HAP-1 (cell line): Measurements from ENCODE around the gene RABEP1.

Experiments used
- DNase-seq, 2 experiments: peaks; one replicate each; pipeline ENCODE4 v3.0.0-alpha.2; 2016 to 2020; ENCODE audit warnings: low spot score in 2 of 2
- H3K27me3 ChIP-seq: fragments of 250-450 bp; sonication (Bioruptor Pico); 2 replicates; pipeline ENCODE4 v1.5.1; 2020; ENCODE audit warnings: low read depth, mild to moderate bottlenecking, moderate library complexity
- H3K36me3 ChIP-seq: fragments of 250-450 bp; sonication (Bioruptor Pico); replicated peaks from 2 replicates; pipeline ENCODE4 v1.5.1; 2020; ENCODE audit warnings: mild to moderate bottlenecking
- H3K4me1 ChIP-seq: fragments of 250-450 bp; sonication (Bioruptor Pico); 2 replicates; pipeline ENCODE4 v1.5.1; 2020; ENCODE audit warnings: mild to moderate bottlenecking
- H3K4me3 ChIP-seq: fragments of 250-450 bp; sonication (Bioruptor Pico); 2 replicates; pipeline ENCODE4 v1.5.1; 2020; ENCODE audit warnings: mild to moderate bottlenecking, moderate library complexity
- H3K9me3 ChIP-seq: fragments of 250-450 bp; sonication (Bioruptor Pico); 2 replicates; pipeline ENCODE4 v1.5.1; 2020; ENCODE audit warnings: mild to moderate bottlenecking, moderate library complexity
- in situ Hi-C: fragments of 300-500 bp; cut with MboI; formaldehyde crosslinking; loops from 3 replicates; pipeline ENCODE4 v1.14.3; 2020; ENCODE audit warnings: low sequenced_read_pairs, inconsistent platforms, mixed read lengths

Gene RABEP1

DNA sequence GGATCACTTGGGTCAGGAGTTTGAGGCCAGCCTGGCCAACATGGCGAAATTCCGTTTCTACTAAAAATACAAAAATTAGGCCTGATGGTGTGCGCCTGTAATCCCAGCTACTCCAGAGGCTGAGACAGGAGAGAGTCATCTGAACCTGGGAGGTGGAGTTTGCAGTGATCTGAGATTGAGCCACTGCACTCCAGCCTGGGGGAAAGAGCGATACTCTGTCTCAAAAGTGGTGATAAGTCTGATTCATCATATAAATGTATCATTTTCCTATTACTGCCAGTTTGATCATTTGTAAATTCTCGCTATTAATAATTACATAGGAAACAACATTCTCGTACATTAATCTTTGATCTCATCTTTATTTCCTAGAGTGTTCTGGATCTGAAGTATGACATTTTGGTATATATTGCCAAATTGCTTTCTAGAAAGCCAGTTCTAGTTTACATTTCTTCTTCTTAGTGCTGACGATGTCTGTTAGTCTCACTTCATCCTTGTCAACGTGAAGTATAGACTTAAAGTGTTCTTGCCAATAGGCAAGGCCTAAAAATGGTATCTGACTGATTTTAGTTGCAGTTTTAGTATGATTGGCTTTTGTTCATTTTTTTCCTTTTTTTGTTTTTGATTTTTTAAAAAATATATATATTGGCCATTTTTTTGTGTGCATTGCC, 9.7 kb downstream of the RABEP1 start:
- H3K36me3 ChIP-seq = peaks cover 4% of the 10 kb centered on the region; the same call in 1 of the 2 replicates
- H3K4me1 ChIP-seq = peaks cover 20% of the 10 kb centered on the region
- in situ Hi-C loops = no loop called here
- H3K9me3 ChIP-seq = no peaks in the 10 kb centered on the region
- no peaks in the 10 kb centered on the region for H3K27me3 ChIP-seq
- DNase-seq = no peak
- H3K4me3 ChIP-seq = no peak overlapping the region

DNA sequence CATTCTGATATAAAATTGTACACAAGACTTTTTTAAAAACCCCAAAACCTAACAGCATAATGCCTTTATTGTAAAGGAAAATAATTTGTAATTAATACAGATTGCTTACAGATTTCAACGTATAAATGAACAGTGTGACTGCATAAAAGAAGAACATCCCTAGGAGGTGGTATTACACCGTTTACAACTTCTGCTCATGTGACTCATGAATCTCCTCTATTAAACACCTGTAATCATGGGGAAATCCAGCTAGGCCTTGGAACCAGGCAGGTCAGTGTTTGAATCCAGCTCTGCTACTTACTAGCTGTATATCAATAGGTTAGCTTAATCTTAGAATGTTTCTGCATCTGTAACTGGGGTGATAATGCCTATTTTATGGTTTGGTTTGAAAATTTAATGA, 15.2 kb downstream of the RABEP1 start:
- H3K4me1 ChIP-seq = peaks cover 9% of the 10 kb centered on the region
- H3K27me3 ChIP-seq = no peaks in the 10 kb centered on the region
- DNase-seq = no peak
- H3K36me3 ChIP-seq = peaks cover 4% of the 10 kb centered on the region; the same call in 1 of the 2 replicates
- H3K9me3 ChIP-seq = no peaks in the 10 kb centered on the region
- H3K4me3 ChIP-seq = no peak overlapping the region
- in situ Hi-C loops = no loop called here

DNA sequence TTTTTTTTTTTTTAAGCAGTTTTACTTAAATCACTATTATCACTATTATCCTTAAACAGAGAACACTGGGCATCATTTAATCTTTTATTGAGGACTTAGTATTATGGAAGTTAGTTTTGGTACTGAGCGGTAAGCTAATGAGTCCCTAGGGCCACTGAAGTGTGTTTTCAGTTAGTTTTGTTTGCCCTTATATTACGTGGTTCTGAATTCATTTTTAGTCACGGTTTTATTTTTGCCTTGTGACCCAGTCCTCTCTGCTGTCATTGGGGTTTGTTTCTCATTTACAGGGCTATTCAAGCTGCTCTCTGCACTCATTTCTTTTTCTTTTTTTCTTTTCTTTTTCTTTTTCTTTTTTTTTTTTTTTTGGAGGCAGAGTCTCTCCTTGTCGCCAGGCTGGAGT, 17.3 kb downstream of the RABEP1 start:
- Histone ChIP-seq H3K4me1 (peaks cover 9% of the 10 kb centered on the region), H3K4me3 (no peak overlapping the region), H3K9me3 (no peaks in the 10 kb centered on the region), H3K27me3 (no peaks in the 10 kb centered on the region), H3K36me3 (peaks cover 4% of the 10 kb centered on the region; the same call in 1 of the 2 replicates)
- no peak for DNase-seq
- in situ Hi-C loops = no loop called here

DNA sequence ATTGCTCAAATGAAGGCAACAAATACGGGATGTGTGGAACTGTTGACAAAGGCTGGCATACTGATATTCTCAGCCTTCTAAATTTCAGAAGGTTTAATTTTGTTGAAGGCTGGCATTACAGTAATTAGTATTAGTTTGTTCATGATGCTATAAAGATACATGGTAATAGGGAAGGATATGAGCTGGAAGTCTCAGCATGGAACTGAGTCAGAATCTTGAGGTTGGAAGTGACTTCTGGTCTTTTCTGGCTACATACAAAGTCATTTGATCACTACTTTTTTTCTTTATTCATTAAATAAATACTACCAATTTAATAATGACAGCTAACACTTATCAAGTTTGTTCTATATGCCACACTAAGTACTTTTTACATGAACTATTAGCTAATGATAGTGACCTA, 22.6 kb downstream of the RABEP1 start:
- Histone ChIP-seq H3K4me1 (peaks cover 9% of the 10 kb centered on the region), H3K9me3 (no peaks in the 10 kb centered on the region), H3K36me3 (peaks cover 5% of the 10 kb centered on the region), H3K27me3 (no peaks in the 10 kb centered on the region), H3K4me3 (no peak overlapping the region)
- DNase-seq = no peak
- in situ Hi-C loops = no loop called here

DNA sequence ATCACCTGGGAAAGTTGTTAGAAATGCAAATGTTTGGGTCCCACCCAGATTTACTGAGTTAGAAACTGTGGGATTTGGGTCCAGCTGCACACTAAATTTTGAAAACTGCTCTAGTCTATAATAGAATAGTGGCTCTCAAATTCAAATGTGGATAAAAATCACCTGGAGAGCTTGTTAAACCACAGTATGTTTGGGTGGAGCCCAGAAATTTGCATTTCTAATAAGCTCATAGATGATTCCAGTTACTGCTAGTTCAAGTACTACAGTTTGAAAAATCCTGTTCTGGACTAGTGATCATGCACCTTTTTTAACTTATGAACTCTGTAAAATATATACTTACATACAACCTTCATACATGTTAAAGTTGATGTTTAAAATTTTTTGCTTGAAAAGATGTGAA, 27.8 kb downstream of the RABEP1 start:
- Histone ChIP-seq H3K4me3 (no peak overlapping the region), H3K4me1 (no peaks in the 10 kb centered on the region), H3K27me3 (no peaks in the 10 kb centered on the region), H3K36me3 (peaks cover 26% of the 10 kb centered on the region), H3K9me3 (peaks cover 3% of the 10 kb centered on the region; the same call in 1 of the 2 replicates)
- DNase-seq = no peak
- in situ Hi-C loops = no loop called here

DNA sequence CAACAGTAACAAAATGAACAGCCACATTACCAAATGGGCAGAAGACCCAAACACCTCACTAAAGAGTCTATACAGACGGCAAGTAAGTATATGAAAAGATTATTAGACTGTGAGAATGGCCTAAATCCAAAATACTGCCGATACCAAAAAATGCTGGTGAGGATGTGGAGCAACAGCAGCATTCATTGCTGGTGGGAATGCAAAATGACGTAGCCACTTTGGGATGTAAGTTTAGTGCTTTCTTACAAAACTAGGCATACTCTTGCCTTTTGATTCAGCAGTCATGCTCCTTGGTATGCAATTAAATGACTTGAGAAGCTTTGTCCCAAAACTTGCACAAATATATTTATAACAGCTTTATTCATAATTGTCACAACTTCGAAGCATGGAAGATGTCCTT, 43.8 kb downstream of the RABEP1 start:
- H3K36me3 ChIP-seq = no peaks in the 10 kb centered on the region; the same call in 1 of the 2 replicates

DNA sequence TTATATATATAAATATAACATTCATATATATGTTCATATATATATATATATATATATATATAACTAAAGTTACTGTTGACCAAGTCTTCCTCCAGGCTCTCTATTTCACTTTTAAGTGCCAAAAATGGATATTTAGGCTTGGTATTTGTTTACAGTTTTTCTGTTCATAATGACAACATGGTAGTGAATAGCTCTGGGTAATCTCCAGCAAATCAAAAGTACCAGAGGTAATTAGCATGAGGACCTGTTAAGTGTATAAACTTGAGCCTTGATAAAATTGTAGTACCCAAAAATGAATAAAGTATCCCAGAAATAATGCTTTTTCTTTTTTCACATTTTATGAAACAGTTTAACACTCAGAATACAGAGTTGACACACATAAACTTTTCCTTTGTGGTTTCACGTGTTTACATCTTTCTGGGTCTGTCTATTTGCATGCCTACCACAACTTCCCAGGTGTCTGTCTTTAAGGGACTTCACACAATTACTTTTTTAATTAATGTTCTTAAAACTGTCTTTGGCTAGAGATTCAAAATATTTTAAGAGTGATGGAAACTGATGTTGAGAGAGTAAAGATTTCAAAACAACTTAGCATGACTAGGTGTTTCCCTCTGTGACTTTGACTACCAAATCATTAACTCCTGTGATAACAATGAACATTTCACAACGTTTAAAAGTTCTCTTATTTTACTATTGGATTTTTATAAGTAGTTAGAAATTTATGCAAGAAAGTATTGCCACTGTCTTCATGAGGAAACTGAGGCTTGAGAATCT, 47.9 kb downstream of the RABEP1 start:
- in situ Hi-C loops = no loop called here
- DNase-seq = no peak
- H3K36me3 ChIP-seq = peaks cover 24% of the 10 kb centered on the region
- no peak overlapping the region for H3K4me3 ChIP-seq
- no peaks in the 10 kb centered on the region for H3K27me3 ChIP-seq
- no peaks in the 10 kb centered on the region for H3K4me1 ChIP-seq
- no peaks in the 10 kb centered on the region for H3K9me3 ChIP-seq

More for the DNA sequence above, 43.8 kb downstream of the RABEP1 start:
- no peaks in the 10 kb centered on the region for H3K27me3 ChIP-seq
- no peak overlapping the region for H3K4me3 ChIP-seq
- H3K9me3 ChIP-seq = no peaks in the 10 kb centered on the region; the same call in 1 of the 2 replicates
- in situ Hi-C loops = no loop called here
- no peaks in the 10 kb centered on the region for H3K4me1 ChIP-seq
- no peak for DNase-seq

DNA sequence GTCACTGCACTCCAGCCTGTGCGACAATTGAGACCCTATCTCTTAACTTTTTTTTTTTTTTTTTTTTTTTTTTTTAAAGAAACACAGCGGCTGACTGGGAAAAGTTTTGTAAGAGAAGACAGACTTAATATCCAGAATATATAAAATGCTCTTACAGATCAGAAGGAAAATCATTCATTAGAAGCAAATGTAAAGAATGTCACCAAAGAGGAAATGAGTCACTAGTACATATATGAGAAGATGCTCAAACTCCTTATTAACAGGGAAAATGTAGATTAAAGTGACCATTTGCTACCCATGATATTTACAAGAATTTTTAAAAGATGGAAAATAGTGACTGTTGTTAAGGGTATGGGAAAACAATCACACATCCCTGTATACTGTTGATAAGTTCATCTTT, 48.9 kb downstream of the RABEP1 start:
- Histone ChIP-seq H3K36me3 (peaks cover 32% of the 10 kb centered on the region), H3K4me1 (no peaks in the 10 kb centered on the region), H3K4me3 (no peak overlapping the region), H3K27me3 (no peaks in the 10 kb centered on the region), H3K9me3 (no peaks in the 10 kb centered on the region)
- DNase-seq = no peak
- in situ Hi-C loops = no loop called here

DNA sequence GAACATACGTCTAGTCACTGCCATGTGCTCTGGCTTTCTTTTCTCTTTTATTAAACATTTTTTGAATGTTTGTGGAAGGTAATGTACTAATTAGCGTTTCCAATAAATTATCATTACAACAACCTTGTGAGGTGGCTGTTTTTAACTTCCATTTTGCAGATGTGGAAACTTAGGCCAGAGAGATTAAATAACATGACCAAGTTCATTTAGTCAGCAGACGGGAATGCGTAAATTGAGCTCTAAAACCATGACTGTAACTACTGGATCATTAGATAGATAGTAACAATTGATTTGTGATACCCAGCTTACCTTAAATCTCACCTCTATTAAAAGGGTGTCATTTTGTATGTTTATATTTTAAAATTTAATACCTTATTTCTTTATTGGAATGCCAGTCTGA, 49.4 kb downstream of the RABEP1 start:
- Histone ChIP-seq H3K4me3 (no peak overlapping the region), H3K9me3 (no peaks in the 10 kb centered on the region), H3K4me1 (no peaks in the 10 kb centered on the region), H3K36me3 (peaks cover 36% of the 10 kb centered on the region), H3K27me3 (no peaks in the 10 kb centered on the region)
- no peak for DNase-seq
- in situ Hi-C loops = no loop called here

DNA sequence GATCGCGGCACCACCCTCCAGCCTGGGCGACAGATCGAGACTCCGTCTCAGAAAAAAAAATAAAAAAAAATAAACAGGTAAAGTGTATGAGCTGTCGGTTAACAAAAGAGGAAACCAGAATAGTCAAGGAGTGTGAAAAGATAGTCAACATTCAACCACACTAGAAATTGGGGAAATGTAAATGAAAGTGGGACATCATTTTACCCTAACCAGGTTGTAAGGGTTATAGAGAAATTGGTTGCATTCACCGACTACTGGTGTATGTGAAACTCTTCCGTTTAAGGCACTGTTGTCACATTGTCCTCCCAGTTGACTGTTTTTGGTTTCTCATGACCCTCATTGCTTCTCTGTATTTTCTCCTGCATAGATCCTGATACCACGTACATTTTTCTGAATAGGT, 62.8 kb downstream of the RABEP1 start:
- in situ Hi-C loops = no loop called here
- H3K4me3 ChIP-seq = no peak overlapping the region
- no peak for DNase-seq
- no peaks in the 10 kb centered on the region for H3K9me3 ChIP-seq
- H3K4me1 ChIP-seq = no peaks in the 10 kb centered on the region
- H3K27me3 ChIP-seq = no peaks in the 10 kb centered on the region
- H3K36me3 ChIP-seq = peaks cover 34% of the 10 kb centered on the region

DNA sequence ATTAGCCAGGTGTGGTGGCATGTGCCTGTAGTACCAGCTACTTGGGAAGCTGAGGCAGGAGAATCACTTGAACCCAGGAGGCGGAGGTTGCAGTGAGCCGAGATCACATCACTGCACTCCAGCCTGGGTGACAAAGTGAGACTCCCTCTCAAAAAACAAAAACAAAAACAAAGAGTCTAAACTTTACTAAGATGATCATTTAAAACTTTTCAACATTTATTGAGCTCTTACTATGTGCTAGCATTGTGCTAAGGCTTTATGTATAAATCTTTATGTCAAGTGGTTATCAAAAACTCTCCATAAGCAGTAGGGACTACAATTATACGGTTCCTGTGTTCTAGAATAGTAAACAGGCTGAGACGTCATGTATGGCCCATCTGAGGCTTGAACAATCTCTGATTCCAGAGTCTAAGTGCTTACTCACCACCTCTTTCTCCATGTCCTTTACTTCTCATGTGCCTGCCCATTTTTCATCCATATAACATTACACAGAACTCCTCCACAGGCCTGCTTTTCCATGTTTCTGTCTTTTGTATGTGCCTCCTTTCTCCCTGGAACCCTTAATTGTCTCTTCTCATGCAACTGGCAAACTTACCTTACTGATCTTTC, 70.7 kb downstream of the RABEP1 start:
- no peak for DNase-seq
- in situ Hi-C loops = no loop called here
- H3K27me3 ChIP-seq = no peaks in the 10 kb centered on the region
- peaks cover 42% of the 10 kb centered on the region for H3K36me3 ChIP-seq
- H3K4me3 ChIP-seq = no peak overlapping the region
- H3K9me3 ChIP-seq = no peaks in the 10 kb centered on the region
- peaks cover 4% of the 10 kb centered on the region for H3K4me1 ChIP-seq

DNA sequence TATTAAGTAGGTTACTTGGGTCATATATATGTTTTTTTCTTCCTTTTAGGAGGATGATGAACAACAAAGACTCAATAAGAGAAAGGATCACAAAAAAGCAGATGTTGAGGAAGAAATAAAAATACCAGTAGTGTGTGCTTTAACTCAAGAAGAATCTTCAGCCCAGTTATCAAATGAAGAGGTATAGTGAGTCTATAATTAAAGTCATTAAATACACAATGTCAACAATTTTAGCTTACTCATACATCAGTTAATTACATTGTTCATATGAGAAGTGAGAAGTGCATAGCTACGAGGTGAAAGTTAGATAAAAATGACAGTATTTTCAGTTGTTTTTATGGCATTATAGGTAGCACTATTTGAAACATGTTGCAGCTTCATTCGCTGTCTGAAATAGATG, 72.2 kb downstream of the RABEP1 start:
- Histone ChIP-seq H3K27me3 (no peaks in the 10 kb centered on the region), H3K4me1 (peaks cover 4% of the 10 kb centered on the region), H3K9me3 (no peaks in the 10 kb centered on the region), H3K36me3 (peaks cover 35% of the 10 kb centered on the region), H3K4me3 (no peak overlapping the region)
- in situ Hi-C loops = no loop called here
- no peak for DNase-seq

DNA sequence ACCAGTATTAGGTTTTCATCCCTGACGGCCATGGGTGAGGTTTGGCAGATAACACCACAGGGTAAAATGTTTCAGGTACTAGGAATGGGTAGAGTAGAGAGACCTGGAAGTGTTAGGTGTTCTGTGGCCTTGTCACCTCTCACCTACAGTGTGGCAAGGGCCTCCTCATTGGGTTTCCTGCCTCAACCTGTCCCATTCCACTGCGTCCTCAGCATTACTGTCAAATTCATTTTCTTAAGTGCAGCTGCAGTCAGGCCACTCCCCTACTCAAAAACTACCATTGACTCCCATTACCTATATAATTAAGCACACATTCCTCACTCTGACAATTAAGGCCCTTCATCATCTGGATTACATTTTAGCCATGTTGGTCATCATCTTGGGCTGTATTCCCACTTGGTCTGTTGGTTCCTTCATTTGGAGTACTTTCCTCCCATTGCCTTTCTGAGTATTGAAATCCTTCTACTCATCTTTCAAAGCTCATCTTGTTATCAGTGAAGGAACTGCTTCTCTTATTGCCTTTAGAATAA, 72.9 kb downstream of the RABEP1 start:
- H3K36me3 ChIP-seq = peaks cover 39% of the 10 kb centered on the region
- in situ Hi-C loops = no loop called here
- DNase-seq = no peak

More for the DNA sequence above, 72.9 kb downstream of the RABEP1 start:
- no peaks in the 10 kb centered on the region for H3K9me3 ChIP-seq
- H3K4me3 ChIP-seq = no peak overlapping the region
- H3K27me3 ChIP-seq = no peaks in the 10 kb centered on the region
- H3K4me1 ChIP-seq = peaks cover 4% of the 10 kb centered on the region
